Body of pancreas (tissue), 4 donors: Measurements from ENCODE around the gene DIS3L2. TPM values are rescaled to one million over a fixed set of nuclear protein-coding genes. Genes with fewer than 3 reads are reported as not detected.

Experiments used
- ATAC-seq: fragments of 150-250 bp; one replicate; pipeline ENCODE4 v1.9.1; 2016
- DNase-seq, 4 donors: peaks; one replicate each; pipeline ENCODE4 v3.0.0-alpha.2; 2019
- H3K27ac ChIP-seq, 4 donors: fragments of 200-600 bp; sonication (generic); 1 replicate in 3 of 4; 2 replicates in 1 of 4; pipeline versions ENCODE4 v1.5.1 to v1.6.1; 2016 to 2019; ENCODE audit warnings: mild to moderate bottlenecking in 1 of 4, mixed read lengths in 1 of 4, moderate library complexity in 1 of 4
- H3K27me3 ChIP-seq, 2 donors: fragments of 200-600 bp; sonication (generic); one replicate each; pipeline ENCODE4 v1.6.0; 2016; ENCODE audit warnings: mild to moderate bottlenecking in 1 of 2
- H3K36me3 ChIP-seq, 2 donors: fragments of 200-600 bp; sonication (generic); replicated peaks in 1 of 2; 2 replicates each; pipeline ENCODE4 v1.5.1; 2016; ENCODE audit warnings: low read depth in 2 of 2; ENCODE audit not compliant: insufficient read depth in 1 of 2
- H3K4me1 ChIP-seq: fragments of 200-600 bp; sonication (generic); one replicate; pipeline ENCODE4 v1.6.0; 2016
- H3K4me3 ChIP-seq, 2 donors: fragments of 200-600 bp; sonication (generic); 1 replicate in 1 of 2; 2 replicates in 1 of 2; pipeline ENCODE4 v1.5.1; 2016 to 2019
- H3K9me3 ChIP-seq, 3 donors: fragments of 200-600 bp; sonication (generic); 1 replicate in 2 of 3; 2 replicates in 1 of 3; pipeline ENCODE4 v1.5.1; 2016
- CTCF ChIP-seq, 7 experiments: fragments of 450-650 bp in 4 of 7; fragments of 200-600 bp in 3 of 7; sonication (generic) in 3 of 7; IDR thresholded peaks; one replicate each; pipeline ENCODE4 v1.5.1; 2016 to 2019; ENCODE audit warnings: antibody characterized with exemption in 7 of 7
- POLR2A ChIP-seq, 3 donors: fragments of 450-650 bp; IDR thresholded peaks; one replicate each; pipeline ENCODE4 v1.6.1; 2016; ENCODE audit warnings: antibody characterized with exemption in 3 of 3, mild to moderate bottlenecking in 2 of 3
- WGBS, 2 donors: methylation state at CpG; one replicate each; pipeline ENCODE4 v1.1.5; 2017; 5-methylcytosine and 5-hydroxymethylcytosine counted together
- intact Hi-C: fragments of 100-400 bp; cut with DNase I; formaldehyde crosslinking; loops from one replicate; pipeline ENCODE4 v1.15.1; 2023
- total RNA-seq, 2 donors: library from RNA; depleted of rRNA; stranded (reverse); fragments of >200 nt; gene quantifications; one replicate each; pipeline ENCODE4 v1.1.0, GENCODE V29; 2016

Gene DIS3L2
- total RNA-seq, 2 donors from 2014 or later: 27.8 to 113 TPM

- TF ChIP-seq CTCF (IDR thresholded peaks at IDR 0.05) (no peak), POLR2A (IDR thresholded peaks at IDR 0.05) (no peak)
- no peak for ATAC-seq
- H3K27me3 ChIP-seq: no peaks in the 10 kb centered on the region
- intact Hi-C loops: no loop called here
- DNase-seq: no peak
- H3K4me3 ChIP-seq: no peak overlapping the region
- no peaks in the 10 kb centered on the region for H3K4me1 ChIP-seq
- H3K36me3 ChIP-seq: no peaks in the 10 kb centered on the region
- no peak overlapping the region for H3K27ac ChIP-seq
- no peaks in the 10 kb centered on the region for H3K9me3 ChIP-seq
- WGBS, 2 donors: 66 to 71% methylated on average over 4 of the region's 4 CpGs
Observed at GRCh38 chr2:232009639-232010274, 48.2 kb downstream of the DIS3L2 start.

DNA sequence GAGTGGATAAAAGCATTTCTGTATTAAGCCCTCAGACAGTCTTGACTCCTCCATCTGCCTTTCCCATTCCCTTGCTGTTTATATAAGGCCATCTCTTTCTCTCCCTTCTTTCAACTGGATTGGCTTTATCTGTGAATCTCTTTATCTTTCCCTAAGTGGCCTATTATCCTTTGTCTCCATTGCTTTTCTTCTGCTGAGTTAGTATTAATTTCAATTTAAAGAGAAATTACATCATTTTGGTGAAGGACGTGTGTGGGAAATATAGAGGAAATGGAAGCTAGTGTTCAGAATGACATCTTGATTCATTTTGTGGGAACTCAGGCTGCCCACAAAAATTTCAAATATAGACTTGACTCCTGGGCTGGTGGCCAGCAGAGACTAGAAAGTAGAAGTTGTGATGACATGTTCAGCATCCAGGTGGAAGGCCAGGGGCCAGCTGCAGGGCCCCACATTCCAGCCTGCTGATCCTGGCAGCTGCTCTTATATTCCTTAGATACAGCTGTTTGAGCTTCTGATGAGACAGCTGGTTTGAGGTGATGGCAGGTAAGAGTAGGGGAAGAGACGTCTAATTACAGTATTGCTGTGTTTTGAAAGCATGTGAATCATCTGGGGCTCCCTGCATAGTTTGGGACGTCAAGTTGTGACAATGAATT lies 52.3 kb downstream of the DIS3L2 start:
- ATAC-seq: no peak
- Histone ChIP-seq H3K4me1 (no peaks in the 10 kb centered on the region), H3K36me3 (no peaks in the 10 kb centered on the region), H3K9me3 (no peaks in the 10 kb centered on the region), H3K27ac (no peak overlapping the region), H3K27me3 (no peaks in the 10 kb centered on the region), H3K4me3 (no peak overlapping the region)
- no peak for DNase-seq
- WGBS, 2 donors: 69 to 78% methylated on average over 3 of the region's 3 CpGs
- intact Hi-C loops: no loop called here
- TF ChIP-seq CTCF (IDR thresholded peaks at IDR 0.05): no peak
- TF ChIP-seq POLR2A (IDR thresholded peaks at IDR 0.05): no peak

DNA sequence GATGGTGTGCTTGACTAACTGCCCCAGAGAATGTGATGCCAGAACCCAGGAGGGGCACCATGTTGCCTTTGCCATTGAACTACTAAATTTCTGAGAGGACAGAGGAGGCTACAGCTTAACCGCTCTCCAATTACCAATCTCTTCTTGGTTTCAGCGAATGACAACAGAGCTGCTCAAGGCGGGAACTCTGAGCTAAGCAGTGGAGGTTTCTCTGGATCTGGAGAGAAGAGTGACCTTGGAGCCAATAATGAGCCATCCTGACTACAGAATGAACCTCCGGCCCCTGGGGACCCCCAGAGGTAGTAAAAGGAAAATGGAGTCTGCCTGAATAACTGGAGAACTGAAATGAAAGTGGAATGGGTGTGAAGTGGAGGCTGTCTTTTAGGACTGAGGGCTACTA lies 53.2 kb downstream of the DIS3L2 start:
- no peak for TF ChIP-seq CTCF (IDR thresholded peaks at IDR 0.05)
- no peak for TF ChIP-seq POLR2A (IDR thresholded peaks at IDR 0.05)
- intact Hi-C loops: no loop called here
- H3K4me3 ChIP-seq: no peak overlapping the region
- H3K9me3 ChIP-seq: no peaks in the 10 kb centered on the region
- no peak for DNase-seq
- H3K4me1 ChIP-seq: no peaks in the 10 kb centered on the region
- no peak overlapping the region for H3K27ac ChIP-seq
- H3K36me3 ChIP-seq: no peaks in the 10 kb centered on the region
- no peak for ATAC-seq
- no peaks in the 10 kb centered on the region for H3K27me3 ChIP-seq
- 89 to 91% methylated on average over 4 of the region's 4 CpGs for WGBS, 2 donors

- no peak for ATAC-seq
- intact Hi-C loops: no loop called here
- TF ChIP-seq POLR2A (IDR thresholded peaks at IDR 0.05) (no peak), CTCF (IDR thresholded peaks at IDR 0.05) (no peak)
- H3K27ac ChIP-seq: no peak overlapping the region
- DNase-seq: no peak
- H3K9me3 ChIP-seq: no peaks in the 10 kb centered on the region
- no peaks in the 10 kb centered on the region for H3K27me3 ChIP-seq
- peaks cover 10% of the 10 kb centered on the region for H3K4me1 ChIP-seq
- H3K4me3 ChIP-seq: no peak overlapping the region
- no peaks in the 10 kb centered on the region for H3K36me3 ChIP-seq
- 75 to 81% methylated on average over 4 of the region's 4 CpGs for WGBS, 2 donors
Observed at GRCh38 chr2:232018181-232018580, 56.7 kb downstream of the DIS3L2 start.

DNA sequence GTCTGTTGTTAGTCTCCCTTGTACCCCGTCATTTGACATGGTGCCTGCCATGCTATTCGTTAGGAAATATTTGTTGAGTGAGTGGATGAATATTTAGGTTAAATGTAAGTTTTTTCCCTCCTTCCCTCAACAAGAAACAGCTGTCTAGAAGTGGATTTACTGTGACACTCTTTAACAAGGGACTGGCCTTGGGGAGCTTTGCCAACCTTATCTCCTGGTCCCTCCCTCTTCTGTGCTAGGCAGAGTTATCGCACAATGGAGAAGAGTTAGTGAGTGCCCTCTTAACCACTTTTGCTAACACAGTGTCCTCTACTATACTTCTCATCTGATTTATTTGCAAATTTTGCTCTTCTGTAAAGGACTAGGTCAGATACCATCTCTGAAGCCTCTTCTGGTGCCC lies 61.2 kb downstream of the DIS3L2 start:
- no peaks in the 10 kb centered on the region for H3K27me3 ChIP-seq
- no peak for ATAC-seq
- H3K4me1 ChIP-seq: peaks cover 10% of the 10 kb centered on the region
- peaks cover 2 to 8% of the 10 kb centered on the region in 2 donors for H3K36me3 ChIP-seq
- WGBS, 2 donors: 35 to 47% methylated on average over 3 of the region's 3 CpGs
- TF ChIP-seq POLR2A (IDR thresholded peaks at IDR 0.05) (no peak), CTCF (IDR thresholded peaks at IDR 0.05) (no peak)
- no peaks in the 10 kb centered on the region for H3K9me3 ChIP-seq
- intact Hi-C loops: no loop called here
- H3K27ac ChIP-seq: no peak overlapping the region
- H3K4me3 ChIP-seq: no peak overlapping the region
- peak; percentile 21 to 75 (median 46) for DNase-seq
